Ishikawa (cell line): ENCODE results near the gene TANK.

Experiments used
- CEBPB ChIP-seq: IDR thresholded peaks from 2 replicates; pipeline ENCODE4 v1.6.1; 2012
- CREB1 ChIP-seq: IDR thresholded peaks from 2 replicates; pipeline ENCODE4 v1.6.1; 2012; ENCODE audit warnings: low read depth
- EP300 ChIP-seq: IDR thresholded peaks from 2 replicates; pipeline ENCODE4 v1.6.1; 2012; ENCODE audit warnings: borderline replicate concordance
- FOXM1 ChIP-seq: IDR thresholded peaks from 2 replicates; pipeline ENCODE4 v1.6.1; 2012; ENCODE audit warnings: low read depth, borderline replicate concordance
- TEAD4 ChIP-seq: IDR thresholded peaks from 2 replicates; pipeline ENCODE4 v1.6.1; 2012
- YY1 ChIP-seq: IDR thresholded peaks from 2 replicates; pipeline ENCODE4 v1.6.1; 2012; ENCODE audit warnings: low read depth
- TF ChIP-seq, protein P1 (sequence below): IDR thresholded peaks from 2 replicates; pipeline ENCODE4 v1.6.1; 2012; ENCODE audit warnings: low read depth, mild to moderate bottlenecking
- TF ChIP-seq, protein P2 (sequence below): IDR thresholded peaks from 2 replicates; pipeline ENCODE4 v1.6.1; 2012

DNA sequence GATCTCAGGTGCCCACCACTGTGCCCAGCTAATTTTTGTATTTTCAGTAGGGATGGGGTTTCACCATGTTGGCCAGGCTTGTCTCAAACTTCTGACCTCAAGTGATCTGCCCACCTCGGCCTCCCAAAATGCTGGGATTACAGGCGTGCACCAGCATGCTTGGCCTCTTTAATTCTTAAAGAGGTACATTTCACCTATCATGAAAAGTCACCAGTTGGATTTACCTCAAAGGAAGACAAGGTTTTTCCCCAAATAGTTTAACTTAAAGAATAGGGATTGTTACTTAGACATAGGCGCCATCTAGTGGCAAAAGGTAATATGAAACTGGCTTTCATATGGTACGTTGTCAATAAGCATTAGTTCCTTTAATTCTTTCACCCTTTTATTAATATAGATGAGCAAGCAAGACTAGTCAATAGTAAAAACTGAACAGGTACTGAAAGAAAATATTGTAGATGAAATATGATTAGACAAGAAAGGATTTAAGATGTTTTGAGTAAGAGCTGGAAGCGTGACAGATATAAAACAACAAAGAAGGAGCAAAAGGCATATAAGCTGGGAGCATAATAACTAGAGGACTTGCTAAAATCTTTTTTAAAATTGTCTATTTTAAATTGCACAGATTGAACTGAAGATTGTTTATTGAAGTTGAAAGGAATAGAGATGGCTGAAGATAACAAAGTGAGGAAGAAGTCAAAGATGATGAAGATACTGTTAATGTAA lies 113.0 kb downstream of the TANK start:
- TF ChIP-seq YY1: no peak
- no peak for TF ChIP-seq EP300
- no peak for TF ChIP-seq CREB1
- TF ChIP-seq, protein P1, sequence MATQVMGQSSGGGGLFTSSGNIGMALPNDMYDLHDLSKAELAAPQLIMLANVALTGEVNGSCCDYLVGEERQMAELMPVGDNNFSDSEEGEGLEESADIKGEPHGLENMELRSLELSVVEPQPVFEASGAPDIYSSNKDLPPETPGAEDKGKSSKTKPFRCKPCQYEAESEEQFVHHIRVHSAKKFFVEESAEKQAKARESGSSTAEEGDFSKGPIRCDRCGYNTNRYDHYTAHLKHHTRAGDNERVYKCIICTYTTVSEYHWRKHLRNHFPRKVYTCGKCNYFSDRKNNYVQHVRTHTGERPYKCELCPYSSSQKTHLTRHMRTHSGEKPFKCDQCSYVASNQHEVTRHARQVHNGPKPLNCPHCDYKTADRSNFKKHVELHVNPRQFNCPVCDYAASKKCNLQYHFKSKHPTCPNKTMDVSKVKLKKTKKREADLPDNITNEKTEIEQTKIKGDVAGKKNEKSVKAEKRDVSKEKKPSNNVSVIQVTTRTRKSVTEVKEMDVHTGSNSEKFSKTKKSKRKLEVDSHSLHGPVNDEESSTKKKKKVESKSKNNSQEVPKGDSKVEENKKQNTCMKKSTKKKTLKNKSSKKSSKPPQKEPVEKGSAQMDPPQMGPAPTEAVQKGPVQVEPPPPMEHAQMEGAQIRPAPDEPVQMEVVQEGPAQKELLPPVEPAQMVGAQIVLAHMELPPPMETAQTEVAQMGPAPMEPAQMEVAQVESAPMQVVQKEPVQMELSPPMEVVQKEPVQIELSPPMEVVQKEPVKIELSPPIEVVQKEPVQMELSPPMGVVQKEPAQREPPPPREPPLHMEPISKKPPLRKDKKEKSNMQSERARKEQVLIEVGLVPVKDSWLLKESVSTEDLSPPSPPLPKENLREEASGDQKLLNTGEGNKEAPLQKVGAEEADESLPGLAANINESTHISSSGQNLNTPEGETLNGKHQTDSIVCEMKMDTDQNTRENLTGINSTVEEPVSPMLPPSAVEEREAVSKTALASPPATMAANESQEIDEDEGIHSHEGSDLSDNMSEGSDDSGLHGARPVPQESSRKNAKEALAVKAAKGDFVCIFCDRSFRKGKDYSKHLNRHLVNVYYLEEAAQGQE: no peak
- TF ChIP-seq, protein P2, sequence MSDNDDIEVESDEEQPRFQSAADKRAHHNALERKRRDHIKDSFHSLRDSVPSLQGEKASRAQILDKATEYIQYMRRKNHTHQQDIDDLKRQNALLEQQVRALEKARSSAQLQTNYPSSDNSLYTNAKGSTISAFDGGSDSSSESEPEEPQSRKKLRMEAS: no peak
- no peak for TF ChIP-seq CEBPB
- no peak for TF ChIP-seq TEAD4
- TF ChIP-seq FOXM1: no peak
